ENCODE measurements around the gene MVD.
"Not testable (repeated sequence)": the region's sequence is repeated elsewhere in the genome, so short reads cannot be mapped to it uniquely, and the experiment has no call there.

Gene MVD

GRCh38 chr16:88610909-88611812, 51.7 kb downstream of the MVD start:
- Histone ChIP-seq H3K36me3 (ENCODE audit: control insufficient read depth, insufficient read depth, low read length) (peaks cover 68% of the 10 kb centered on the region), H3K9me3 (ENCODE audit: control insufficient read depth, insufficient read depth, low read depth, low read length) (no peaks in the 10 kb centered on the region), H3K4me3 (ENCODE audit: low read depth, low read length) (peak overlapping the region; percentile 36), H3K9ac (ENCODE audit: low read length) (peak overlapping the region; percentile 18), H3K27me3 (ENCODE audit: control insufficient read depth, insufficient read depth, low read length) (no peaks in the 10 kb centered on the region; the same call in 1 of the 2 replicates), H3K27ac (ENCODE audit: low read depth, low read length) (no peak overlapping the region), H3K4me1 (ENCODE audit: control insufficient read depth, insufficient read depth, low read length) (peaks cover 11% of the 10 kb centered on the region)

GRCh38 chr16:88610080-88610479, 52.8 kb downstream of the MVD start:
- peaks cover 11% of the 10 kb centered on the region for H3K4me1 ChIP-seq (ENCODE audit: control insufficient read depth, insufficient read depth, low read length)
- H3K9me3 ChIP-seq (ENCODE audit: control insufficient read depth, insufficient read depth, low read depth, low read length) = no peaks in the 10 kb centered on the region
- peaks cover 74% of the 10 kb centered on the region for H3K36me3 ChIP-seq (ENCODE audit: control insufficient read depth, insufficient read depth, low read length)
- no peaks in the 10 kb centered on the region; the same call in 1 of the 2 replicates for H3K27me3 ChIP-seq (ENCODE audit: control insufficient read depth, insufficient read depth, low read length)
- H3K27ac ChIP-seq (ENCODE audit: low read depth, low read length) = no peak overlapping the region
- H3K9ac ChIP-seq (ENCODE audit: low read length) = no peak overlapping the region
- H3K4me3 ChIP-seq (ENCODE audit: low read depth, low read length) = no peak overlapping the region

GRCh38 chr16:88609426-88609825, 53.5 kb downstream of the MVD start:
- H3K27ac ChIP-seq (ENCODE audit: low read depth, low read length); H3K9me3 ChIP-seq (ENCODE audit: control insufficient read depth, insufficient read depth, low read depth, low read length); H3K4me3 ChIP-seq (ENCODE audit: low read depth, low read length); H3K9ac ChIP-seq (ENCODE audit: low read length); H3K27me3 ChIP-seq (ENCODE audit: control insufficient read depth, insufficient read depth, low read length): not testable (repeated sequence)
- Histone ChIP-seq H3K36me3 (ENCODE audit: control insufficient read depth, insufficient read depth, low read length) (peaks cover 77% of the 10 kb centered on the region), H3K4me1 (ENCODE audit: control insufficient read depth, insufficient read depth, low read length) (peaks cover 11% of the 10 kb centered on the region)

GRCh38 chr16:88608076-88608475, 54.8 kb downstream of the MVD start:
- Histone ChIP-seq H3K27ac (ENCODE audit: low read depth, low read length) (no peak overlapping the region), H3K9me3 (ENCODE audit: control insufficient read depth, insufficient read depth, low read depth, low read length) (no peaks in the 10 kb centered on the region), H3K36me3 (ENCODE audit: control insufficient read depth, insufficient read depth, low read length) (peaks cover 68% of the 10 kb centered on the region), H3K27me3 (ENCODE audit: control insufficient read depth, insufficient read depth, low read length) (no peaks in the 10 kb centered on the region; the same call in 1 of the 2 replicates), H3K4me3 (ENCODE audit: low read depth, low read length) (no peak overlapping the region), H3K4me1 (ENCODE audit: control insufficient read depth, insufficient read depth, low read length) (peaks cover 11% of the 10 kb centered on the region), H3K9ac (ENCODE audit: low read length) (no peak overlapping the region)

GRCh38 chr16:88606148-88606757, 56.6 kb downstream of the MVD start:
- Histone ChIP-seq H3K27me3 (ENCODE audit: control insufficient read depth, insufficient read depth, low read length) (no peaks in the 10 kb centered on the region; the same call in 1 of the 2 replicates), H3K9ac (ENCODE audit: low read length) (no peak overlapping the region), H3K36me3 (ENCODE audit: control insufficient read depth, insufficient read depth, low read length) (peaks cover 70% of the 10 kb centered on the region), H3K9me3 (ENCODE audit: control insufficient read depth, insufficient read depth, low read depth, low read length) (no peaks in the 10 kb centered on the region), H3K4me3 (ENCODE audit: low read depth, low read length) (no peak overlapping the region), H3K4me1 (ENCODE audit: control insufficient read depth, insufficient read depth, low read length) (peaks cover 7% of the 10 kb centered on the region), H3K27ac (ENCODE audit: low read depth, low read length) (no peak overlapping the region)

- H3K9ac ChIP-seq (ENCODE audit: low read length) = no peak overlapping the region
- H3K27me3 ChIP-seq (ENCODE audit: control insufficient read depth, insufficient read depth, low read length) = no peaks in the 10 kb centered on the region
- H3K36me3 ChIP-seq (ENCODE audit: control insufficient read depth, insufficient read depth, low read length) = peaks cover 75% of the 10 kb centered on the region
- H3K4me1 ChIP-seq (ENCODE audit: control insufficient read depth, insufficient read depth, low read length) = no peaks in the 10 kb centered on the region
- H3K4me3 ChIP-seq (ENCODE audit: low read depth, low read length) = no peak overlapping the region
- H3K9me3 ChIP-seq (ENCODE audit: control insufficient read depth, insufficient read depth, low read depth, low read length) = no peaks in the 10 kb centered on the region
- H3K27ac ChIP-seq (ENCODE audit: low read depth, low read length) = no peak overlapping the region
These were observed 57.4 kb downstream of the MVD start for GRCh38 chr16:88605186-88606147.

GRCh38 chr16:88602091-88602490, 60.8 kb downstream of the MVD start:
- Histone ChIP-seq H3K9ac (ENCODE audit: low read length) (no peak overlapping the region), H3K9me3 (ENCODE audit: control insufficient read depth, insufficient read depth, low read depth, low read length) (no peaks in the 10 kb centered on the region), H3K4me3 (ENCODE audit: low read depth, low read length) (no peak overlapping the region), H3K27me3 (ENCODE audit: control insufficient read depth, insufficient read depth, low read length) (no peaks in the 10 kb centered on the region), H3K27ac (ENCODE audit: low read depth, low read length) (no peak overlapping the region), H3K36me3 (ENCODE audit: control insufficient read depth, insufficient read depth, low read length) (peaks cover 77% of the 10 kb centered on the region), H3K4me1 (ENCODE audit: control insufficient read depth, insufficient read depth, low read length) (no peaks in the 10 kb centered on the region)

Measured in HUES6 (cell line).